GM12874 (cell line): ENCODE data around the gene HDAC11.

Source experiments
- CTCF ChIP-seq: IDR thresholded peaks from 2 replicates; pipeline ENCODE4 v1.5.1; 2011; ENCODE audit warnings: low read depth, mild to moderate bottlenecking, control low read depth, low read length, moderate library complexity; ENCODE audit not compliant: insufficient read depth

HDAC11 gene

DNA sequence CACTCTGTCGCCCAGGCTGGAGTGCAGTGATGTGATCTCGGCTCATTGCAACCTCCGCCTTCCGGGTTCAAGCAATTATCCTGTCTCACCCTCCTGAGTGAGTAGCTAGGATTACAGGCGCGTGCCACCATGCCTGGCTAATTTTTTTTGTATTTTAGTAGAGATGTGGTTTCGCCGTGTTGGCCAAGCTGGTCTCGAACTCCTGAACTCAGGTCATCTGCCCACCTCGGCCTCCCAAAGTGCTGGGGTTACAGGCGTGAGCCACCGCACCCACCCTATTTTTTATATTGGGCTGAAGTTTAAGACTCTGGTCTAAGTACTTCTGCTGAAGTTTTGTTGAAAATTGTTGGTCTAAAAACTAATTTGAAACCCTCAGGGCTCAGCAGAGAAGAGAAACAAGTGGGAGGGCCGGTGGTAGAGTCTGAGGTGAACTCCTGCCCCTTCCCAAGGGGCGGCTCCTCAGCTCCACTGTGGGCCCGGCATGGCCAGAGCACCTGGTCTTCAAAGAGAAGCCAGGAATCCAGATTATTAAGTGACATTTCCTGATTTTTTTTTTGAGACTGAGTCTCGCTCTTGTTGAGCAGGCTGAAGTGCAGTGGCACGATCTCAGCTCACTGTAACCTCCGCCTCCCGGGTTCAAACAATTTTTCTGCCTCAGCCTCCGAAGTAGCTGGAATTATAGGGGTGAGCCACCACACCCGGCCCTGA lies 4.0 kb downstream of the HDAC11 start:
- TF ChIP-seq CTCF = no peak

- TF ChIP-seq CTCF = no peak
Measured at GRCh38 chr3:13484851-13485590, 4.9 kb downstream of the HDAC11 start.

GRCh38 chr3:13487403-13487802 lies 7.3 kb downstream of the HDAC11 start:
- no peak for TF ChIP-seq CTCF

DNA sequence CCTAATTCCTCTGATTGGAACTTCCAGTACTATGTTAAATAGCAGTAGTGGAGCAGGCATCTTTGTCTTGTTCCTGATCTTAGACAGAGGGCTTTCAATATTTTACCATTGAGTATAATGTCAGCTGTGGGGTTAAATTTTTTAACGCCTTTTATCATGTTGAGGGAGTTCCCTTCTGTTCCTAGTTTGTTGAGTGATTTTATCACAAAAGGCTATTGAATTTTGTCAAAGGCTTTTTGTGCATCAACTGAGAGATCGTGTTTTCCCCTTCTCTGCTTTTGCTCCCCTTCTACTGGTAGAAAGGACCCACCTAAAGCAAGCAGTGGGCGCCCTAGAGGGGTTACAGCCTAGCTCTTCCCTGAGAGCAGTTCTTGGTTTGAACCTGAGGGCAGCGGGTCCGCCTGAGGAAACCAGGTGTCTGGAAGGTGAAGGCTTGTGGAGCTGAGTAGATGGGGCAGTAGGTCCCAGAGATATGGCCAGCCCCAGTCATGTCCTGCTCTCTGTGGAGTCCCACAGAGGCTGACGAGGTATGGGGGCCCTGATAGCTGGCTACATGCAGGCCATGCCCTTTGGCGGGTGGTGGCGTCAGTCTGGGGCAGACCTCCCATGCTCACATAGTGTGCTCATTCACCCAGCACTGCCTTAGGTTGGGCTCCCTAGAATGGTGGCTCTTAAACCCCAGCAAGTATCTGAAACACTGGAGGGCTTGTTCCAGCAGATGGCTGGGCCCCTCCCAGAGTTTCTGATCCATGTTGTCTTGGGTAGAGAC lies 11.3 kb downstream of the HDAC11 start:
- TF ChIP-seq CTCF = no peak

- TF ChIP-seq CTCF = no peak
Measured at GRCh38 chr3:13492048-13492447, 11.9 kb downstream of the HDAC11 start.

- TF ChIP-seq CTCF = no peak
Measured at GRCh38 chr3:13492976-13493866, 13.1 kb downstream of the HDAC11 start.
